Progenitor cell of endocrine pancreas (in vitro differentiated cells): Measurements from ENCODE around the gene ABCA3. TPM values are rescaled to one million over a fixed set of nuclear protein-coding genes. Genes with fewer than 3 reads are reported as not detected.

Source experiments
- DNase-seq: peaks from one replicate; pipeline ENCODE4 v3.0.0; 2021; ENCODE audit warnings: low spot score; ENCODE audit not compliant: unreplicated experiment
- H3K27ac Mint-ChIP-seq: 2 replicates; pipeline ENCODE4 v1.8.0; 2021; ENCODE audit warnings: mild to moderate bottlenecking, moderate library complexity, mixed read lengths
- H3K27me3 Mint-ChIP-seq: 2 replicates; pipeline ENCODE4 v1.8.0; 2021; ENCODE audit warnings: mixed read lengths
- H3K36me3 Mint-ChIP-seq: 2 replicates; pipeline ENCODE4 v1.8.0; 2022; ENCODE audit warnings: mixed read lengths; ENCODE audit not compliant: insufficient read depth
- H3K4me1 Mint-ChIP-seq: 2 replicates; pipeline ENCODE4 v1.8.0; 2021; ENCODE audit warnings: low read depth, mixed read lengths
- H3K4me3 Mint-ChIP-seq: 2 replicates; pipeline ENCODE4 v1.8.0; 2021; ENCODE audit warnings: low read depth, mild to moderate bottlenecking, moderate library complexity, mixed read lengths
- H3K9me3 Mint-ChIP-seq: 2 replicates; pipeline ENCODE4 v1.8.0; 2021; ENCODE audit warnings: low read depth, mixed read lengths
- CTCF ChIP-seq: fragments of 200-600 bp; sonication (generic); IDR thresholded peaks from one replicate; pipeline ENCODE4 v1.5.0; 2021; ENCODE audit warnings: antibody characterized with exemption, mild to moderate bottlenecking; ENCODE audit not compliant: unreplicated experiment
- total RNA-seq: library from RNA; stranded (reverse); gene quantifications from 2 replicates; pipeline ENCODE4 v1.2.1, GENCODE V29; 2021

Gene ABCA3
- total RNA-seq, 1 donor from 2014 or later: 6.9 TPM

DNA sequence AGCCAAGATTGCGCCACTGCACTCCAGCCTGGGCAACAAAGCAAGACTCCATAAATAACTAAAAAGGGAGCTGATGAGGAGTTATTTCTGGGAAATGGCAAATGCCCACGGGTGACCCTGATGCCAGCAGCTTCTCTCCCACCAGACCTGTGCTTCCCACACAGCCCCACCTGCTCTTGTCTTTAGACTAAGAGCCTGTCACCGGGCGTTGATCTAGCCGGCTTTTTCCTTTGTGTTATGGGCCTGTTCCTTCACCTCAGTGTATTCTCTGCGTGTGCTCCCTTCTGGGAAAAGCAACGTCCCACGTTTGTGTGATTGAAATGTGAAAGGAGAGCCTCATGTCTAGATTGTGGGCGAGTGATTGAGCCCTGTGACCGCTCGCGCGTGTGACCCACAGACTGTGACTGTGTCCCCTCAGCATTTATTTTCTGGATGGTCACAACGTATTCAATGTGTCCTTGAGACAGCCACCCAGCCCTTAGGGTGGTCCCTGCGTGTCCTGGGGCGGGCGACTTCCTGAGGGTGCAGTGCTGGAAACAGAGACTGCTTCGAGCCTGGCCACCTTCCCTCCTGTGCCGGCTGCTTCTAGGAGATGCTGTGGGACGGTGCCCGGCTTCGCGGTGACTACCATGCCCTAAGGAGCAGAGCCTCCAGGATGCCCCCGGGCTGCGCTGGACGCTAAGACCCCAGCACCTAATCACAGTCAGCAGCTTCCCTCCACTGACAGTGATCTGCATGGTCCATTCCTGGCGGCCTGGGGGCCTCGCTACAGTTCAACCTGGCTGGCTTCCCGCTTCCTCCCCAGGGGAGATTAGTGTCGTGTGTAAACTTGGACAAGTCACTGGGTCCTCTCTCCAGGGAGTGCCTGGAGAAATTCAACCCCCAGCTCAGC is 64.8 kb downstream of the ABCA3 start:
- H3K27ac Mint-ChIP-seq: peak overlapping the region; percentile 24
- no peaks in the 10 kb centered on the region for H3K4me1 Mint-ChIP-seq
- peaks cover 5% of the 10 kb centered on the region for H3K27me3 Mint-ChIP-seq
- H3K4me3 Mint-ChIP-seq: no peak overlapping the region
- no peak for DNase-seq
- H3K36me3 Mint-ChIP-seq: no peaks in the 10 kb centered on the region
- no peaks in the 10 kb centered on the region for H3K9me3 Mint-ChIP-seq
- no peak for TF ChIP-seq CTCF

DNA sequence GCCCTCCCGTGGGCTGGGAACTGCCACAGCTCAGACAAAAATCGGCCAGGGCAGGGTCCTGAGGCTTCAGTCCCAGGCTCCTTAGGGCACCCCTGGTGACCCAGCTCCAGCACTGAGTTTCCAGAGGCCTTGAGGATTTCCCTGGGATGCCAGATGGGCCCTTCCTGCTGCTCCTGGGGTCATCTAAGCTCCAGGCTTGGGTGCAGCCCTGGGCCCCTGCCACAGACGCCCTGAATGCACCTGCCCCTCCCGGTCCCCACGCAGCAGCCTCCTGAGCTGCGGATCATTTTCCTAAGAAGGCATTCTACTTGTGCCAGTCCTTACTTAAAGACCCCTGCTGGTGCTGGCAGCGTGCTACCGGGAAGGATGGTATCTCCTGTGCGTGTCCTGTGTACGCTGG is 66.6 kb downstream of the ABCA3 start:
- H3K4me1 Mint-ChIP-seq: peaks cover 4% of the 10 kb centered on the region
- no peaks in the 10 kb centered on the region for H3K27me3 Mint-ChIP-seq
- H3K36me3 Mint-ChIP-seq: no peaks in the 10 kb centered on the region
- H3K9me3 Mint-ChIP-seq: no peaks in the 10 kb centered on the region
- TF ChIP-seq CTCF: no peak
- no peak overlapping the region for H3K27ac Mint-ChIP-seq
- H3K4me3 Mint-ChIP-seq: no peak overlapping the region
- DNase-seq: no peak

DNA sequence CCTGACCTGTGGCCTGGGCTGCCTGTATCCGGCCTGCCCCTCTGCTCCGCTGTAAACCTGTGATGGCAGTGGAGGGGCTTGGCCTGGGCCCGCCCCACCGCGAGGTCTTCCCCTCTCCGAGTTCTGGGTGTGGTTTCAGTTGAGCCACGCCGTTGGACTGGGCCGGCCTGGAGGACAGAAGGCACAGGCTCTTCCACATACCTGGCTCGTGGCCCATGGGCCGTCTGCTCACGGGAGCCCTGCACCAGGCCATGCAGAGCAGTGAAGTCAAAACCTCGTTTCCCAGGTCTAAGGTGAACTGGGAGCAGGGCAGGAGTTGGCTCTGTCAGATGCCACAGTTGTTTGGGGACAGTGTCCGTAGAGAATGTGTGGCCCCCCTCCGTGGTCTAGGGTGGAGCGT is 67.0 kb downstream of the ABCA3 start:
- no peak for TF ChIP-seq CTCF
- Mint-ChIP-seq H3K27me3 (no peaks in the 10 kb centered on the region), H3K4me1 (peaks cover 4% of the 10 kb centered on the region), H3K36me3 (no peaks in the 10 kb centered on the region), H3K9me3 (no peaks in the 10 kb centered on the region), H3K27ac (no peak overlapping the region), H3K4me3 (no peak overlapping the region)
- DNase-seq: no peak

DNA sequence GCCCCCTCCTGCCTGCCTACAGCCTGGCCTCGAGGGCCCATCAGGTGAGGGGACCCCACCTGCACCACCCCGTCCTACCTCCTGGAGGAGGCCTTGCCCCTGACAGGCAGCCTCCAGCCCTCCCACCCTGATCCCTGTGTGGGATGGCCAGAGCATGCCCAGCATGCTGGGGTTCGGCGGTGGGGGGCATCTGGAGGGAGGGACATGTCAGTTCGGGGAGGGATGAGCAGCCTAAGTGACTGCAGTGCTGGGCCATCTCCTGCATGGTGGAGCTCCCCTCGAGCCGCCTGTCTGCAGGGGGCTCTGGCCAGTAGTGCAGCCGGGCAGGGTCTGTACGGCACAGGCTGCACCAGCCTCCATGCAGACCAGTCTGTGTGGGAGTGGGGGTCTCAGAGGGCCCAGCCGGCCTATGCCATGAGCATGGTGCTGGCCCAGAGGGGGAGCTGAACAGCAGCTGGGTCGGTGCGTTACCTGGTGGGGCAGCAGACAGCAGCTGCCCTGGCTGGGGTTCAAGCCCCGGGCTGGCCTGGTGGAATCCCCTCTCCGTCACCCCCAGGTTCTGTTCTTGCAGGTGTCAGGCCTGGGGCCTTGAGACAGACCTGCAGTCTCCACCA is 68.6 kb downstream of the ABCA3 start:
- no peaks in the 10 kb centered on the region for H3K27me3 Mint-ChIP-seq
- H3K4me3 Mint-ChIP-seq: no peak overlapping the region
- DNase-seq: no peak
- H3K4me1 Mint-ChIP-seq: peaks cover 5% of the 10 kb centered on the region
- no peak for TF ChIP-seq CTCF
- no peaks in the 10 kb centered on the region for H3K36me3 Mint-ChIP-seq
- no peak overlapping the region for H3K27ac Mint-ChIP-seq
- H3K9me3 Mint-ChIP-seq: no peaks in the 10 kb centered on the region

GRCh38 chr16:2270588-2271470 is 69.7 kb downstream of the ABCA3 start:
- H3K4me1 Mint-ChIP-seq: peaks cover 15% of the 10 kb centered on the region
- no peak for TF ChIP-seq CTCF
- DNase-seq: no peak
- no peaks in the 10 kb centered on the region for H3K27me3 Mint-ChIP-seq
- H3K27ac Mint-ChIP-seq: no peak overlapping the region
- H3K4me3 Mint-ChIP-seq: no peak overlapping the region
- no peaks in the 10 kb centered on the region for H3K9me3 Mint-ChIP-seq
- H3K36me3 Mint-ChIP-seq: no peaks in the 10 kb centered on the region
